Measurements from ENCODE around the gene CPXM1.
"Not testable (repeated sequence)": the region's sequence is repeated elsewhere in the genome, so short reads cannot be mapped to it uniquely, and the experiment has no call there.

CPXM1 gene

DNA sequence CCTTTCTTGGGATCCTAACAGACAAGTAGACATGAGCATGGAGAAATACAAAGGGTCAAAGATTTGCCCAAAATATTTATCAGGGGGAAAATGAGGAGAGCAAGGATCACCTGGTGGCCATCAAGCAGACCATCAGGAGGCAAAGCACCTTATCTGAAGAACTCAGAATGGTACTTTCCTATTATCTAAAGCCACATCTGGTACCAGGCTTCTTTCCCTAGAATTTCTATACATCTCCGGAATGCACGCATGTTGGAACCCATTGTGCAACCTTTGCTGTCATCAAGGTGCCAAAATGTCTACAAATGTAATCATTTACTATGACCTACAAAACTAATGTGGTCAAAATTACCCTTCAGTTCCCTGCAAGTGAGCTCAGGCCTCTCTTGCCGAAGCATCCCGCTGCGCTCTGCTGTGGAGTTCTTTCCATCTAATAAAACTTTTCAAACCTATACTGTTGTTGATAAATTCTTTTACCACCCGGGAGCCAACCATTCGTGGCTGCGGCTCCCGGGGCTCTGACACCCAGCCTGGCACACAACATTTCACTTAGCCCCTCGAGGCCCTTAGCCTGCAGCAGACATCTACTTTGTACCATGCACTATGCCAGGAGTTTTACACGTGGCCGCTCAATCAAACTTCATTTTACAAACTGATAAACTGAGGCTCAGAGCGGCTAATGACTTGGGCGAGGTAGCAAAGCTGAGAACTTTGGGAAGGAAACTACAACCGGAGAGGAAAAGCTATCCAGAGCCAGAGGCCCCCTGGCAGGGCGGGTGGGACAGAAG is 3.8 kb upstream of the CPXM1 start:
- no peak for DNase-seq (ENCODE audit: low read depth in 2 of 2, low spot score in 1 of 2)

DNA sequence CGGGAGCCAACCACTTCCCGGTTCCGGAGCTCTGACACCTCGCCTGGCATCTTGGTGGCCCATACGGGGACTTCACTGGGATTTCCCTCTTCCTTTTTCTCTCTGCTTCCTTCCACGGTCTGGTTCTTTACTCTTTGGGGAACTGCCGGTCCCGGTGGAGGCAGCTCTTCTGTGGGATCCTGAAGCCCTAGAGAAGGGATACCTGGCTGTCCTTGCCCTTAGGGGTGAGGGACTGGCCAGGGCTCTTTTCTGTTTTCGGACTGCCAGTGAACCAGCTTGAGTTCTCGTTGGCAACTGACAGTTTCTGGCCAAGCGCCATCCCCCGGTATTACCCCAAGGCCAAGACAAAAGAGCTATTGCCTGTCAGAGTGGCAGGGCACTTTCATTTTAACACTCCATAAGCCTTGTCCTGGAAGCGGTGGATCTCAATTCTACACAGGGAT is 880 bp upstream of the CPXM1 start:
- no peak for DNase-seq (ENCODE audit: low read depth in 2 of 2, low spot score in 1 of 2)

DNA sequence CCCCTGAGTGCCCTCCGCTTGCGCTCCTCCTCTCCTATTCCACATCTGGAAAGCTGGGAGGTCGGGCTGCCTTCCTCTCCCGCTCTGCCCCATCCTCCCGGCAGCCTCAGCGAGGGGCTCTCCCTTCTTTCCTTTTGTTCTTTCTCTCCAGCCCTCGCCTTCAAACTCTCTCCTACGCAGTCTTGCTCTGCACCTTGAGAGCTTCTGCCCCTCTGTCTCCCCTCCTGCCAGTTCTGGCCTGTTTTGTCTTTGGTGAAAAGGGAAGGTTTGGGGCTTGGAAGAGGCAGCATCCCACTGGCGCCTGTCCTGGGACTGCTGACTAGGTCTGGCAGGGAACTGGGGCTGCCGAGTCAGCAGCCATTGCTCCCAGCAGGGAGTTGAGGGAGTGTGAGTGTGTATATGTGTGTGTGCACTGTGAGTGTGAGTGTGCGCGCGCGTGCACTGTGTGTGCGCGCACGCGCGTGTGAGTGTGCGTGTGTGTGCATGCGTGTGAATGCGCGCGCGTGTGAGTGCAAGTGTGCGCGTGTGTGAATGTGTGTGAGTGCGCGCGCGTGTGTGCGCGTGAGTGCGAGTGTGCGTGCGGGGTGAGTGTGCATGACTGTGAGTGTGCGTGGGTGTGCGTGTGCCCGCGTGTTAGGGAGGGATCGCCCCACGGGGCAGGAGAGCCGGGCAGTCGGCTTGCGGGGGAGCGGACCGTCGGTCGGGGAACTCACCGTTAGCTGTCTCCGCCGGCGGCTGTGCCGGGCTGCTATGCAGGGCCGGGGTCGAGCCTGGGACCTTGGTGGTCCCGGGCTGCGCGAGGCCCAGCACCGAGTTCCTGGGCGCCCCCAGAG is 523 bp downstream of the CPXM1 start:
- no peak for DNase-seq (ENCODE audit: low read depth in 2 of 2, low spot score in 1 of 2)

DNA sequence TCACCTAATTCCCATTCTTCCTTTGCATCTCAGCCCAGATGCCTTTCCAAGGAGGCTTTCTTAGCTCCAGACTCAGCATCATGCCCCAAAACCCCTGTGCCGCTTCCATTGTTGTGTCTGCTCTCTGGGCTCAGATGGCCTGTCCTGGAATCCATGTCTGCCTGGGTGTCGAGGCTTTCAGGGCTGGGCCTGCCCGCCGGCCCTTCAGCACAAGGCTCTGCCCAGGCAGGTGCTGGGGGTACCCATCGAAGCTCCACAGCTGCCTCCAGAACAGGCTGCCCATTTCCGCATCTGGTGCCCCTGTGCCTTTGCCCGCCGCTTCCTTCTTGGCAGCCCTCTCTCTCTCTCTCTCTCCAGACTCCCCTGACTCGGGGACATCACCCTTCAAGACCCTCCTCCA is 1.2 kb downstream of the CPXM1 start:
- DNase-seq (ENCODE audit: low read depth in 2 of 2, low spot score in 1 of 2), result no peak

DNA sequence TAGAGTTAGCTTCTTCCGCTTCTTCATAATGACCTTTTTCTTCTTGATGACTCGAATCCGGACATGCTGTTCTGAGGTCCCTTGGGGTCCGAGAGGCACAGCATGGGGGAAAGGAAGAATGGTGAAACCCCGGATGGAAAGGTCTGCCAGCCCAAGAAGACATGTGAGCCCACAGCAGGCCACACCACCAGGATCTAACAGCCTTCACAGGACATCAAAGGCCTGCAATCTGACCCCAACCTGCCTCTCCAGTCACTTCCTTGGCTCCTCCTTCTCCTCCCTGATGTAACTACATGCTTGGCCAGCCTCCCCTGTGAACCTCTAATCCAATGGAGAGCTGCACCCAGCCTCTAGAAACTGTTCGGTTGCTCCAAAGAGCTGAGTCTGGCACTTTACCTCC is 1.6 kb downstream of the CPXM1 start:
- DNase-seq (ENCODE audit: low read depth in 2 of 2, low spot score in 1 of 2), result no peak

DNA sequence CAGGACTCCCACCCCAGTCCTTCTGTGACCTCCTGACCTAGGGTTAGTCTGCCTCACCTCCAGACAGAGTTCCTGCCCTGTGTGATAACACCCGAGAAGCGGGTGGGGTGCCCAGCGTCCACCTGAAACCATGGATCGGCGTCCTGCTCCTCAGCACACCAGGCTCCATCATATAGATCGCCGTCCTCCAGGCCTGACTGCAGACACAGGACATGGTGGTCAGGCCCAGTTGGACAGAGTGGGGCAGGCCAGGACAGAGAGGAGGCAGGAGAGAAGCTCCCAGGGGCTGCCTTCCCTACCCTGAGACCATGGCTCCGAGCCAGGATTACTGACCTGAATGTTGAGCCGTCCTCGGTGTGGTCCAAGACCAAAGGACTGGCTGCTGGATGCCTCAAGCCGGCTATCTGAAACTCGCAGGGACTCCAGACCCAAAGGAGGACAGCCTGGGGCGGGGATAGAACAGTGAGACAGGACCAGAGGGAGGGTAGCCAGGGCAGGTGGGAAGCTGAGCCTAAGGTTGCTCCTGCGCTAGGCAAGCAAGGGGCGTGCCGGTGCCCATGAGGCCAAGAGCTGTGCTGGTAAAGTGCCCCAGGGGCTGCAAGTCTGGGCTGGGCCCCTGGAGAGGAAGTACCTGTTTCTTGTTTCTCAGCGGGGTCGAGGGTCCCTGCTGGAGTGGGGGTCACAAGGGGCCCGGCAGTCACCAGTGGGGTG is 2.2 kb downstream of the CPXM1 start:
- no peak for DNase-seq (ENCODE audit: low read depth in 2 of 2, low spot score in 1 of 2)

DNA sequence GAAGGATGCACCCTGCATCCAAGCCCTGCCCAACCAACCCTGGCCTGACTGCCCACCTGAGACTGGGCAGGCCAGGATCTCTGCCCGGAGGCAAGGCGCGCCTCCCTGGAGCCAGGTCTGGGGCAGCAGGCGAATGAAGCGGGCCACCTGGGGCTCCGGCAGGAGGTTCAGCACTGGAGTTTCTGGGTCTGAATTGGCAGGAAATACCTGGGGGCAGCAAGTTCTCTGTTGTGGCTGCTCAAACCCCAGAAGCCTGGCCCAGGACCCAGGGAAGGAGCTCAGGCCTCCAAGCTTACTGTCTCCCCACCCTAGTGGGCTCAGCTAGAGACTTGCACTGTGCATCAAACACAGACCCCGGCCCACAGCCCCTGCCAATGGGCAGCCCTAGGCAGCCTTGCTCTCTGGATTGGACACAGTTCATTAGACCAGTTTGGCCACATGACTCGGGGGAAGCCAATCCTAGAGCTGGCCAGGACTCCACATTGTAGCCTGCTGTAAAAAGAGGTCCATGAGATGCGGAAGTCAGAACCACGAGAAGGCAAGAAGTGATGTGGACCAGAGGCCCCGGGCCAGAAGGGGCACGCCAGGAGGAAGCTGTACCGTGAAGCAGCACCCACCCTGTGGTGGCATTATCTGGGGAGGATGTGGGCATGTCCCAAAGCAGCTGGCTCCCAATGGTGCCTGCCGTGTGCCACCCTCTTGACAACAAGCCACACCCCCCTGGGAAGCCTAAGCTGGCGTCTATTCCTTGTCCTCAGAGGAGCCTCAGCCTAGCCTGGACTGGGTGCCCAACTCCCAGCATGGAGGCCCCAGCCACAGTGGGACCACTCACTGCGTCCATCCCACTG is 3.1 kb downstream of the CPXM1 start:
- no peak for DNase-seq (ENCODE audit: low read depth in 2 of 2, low spot score in 1 of 2)

DNA sequence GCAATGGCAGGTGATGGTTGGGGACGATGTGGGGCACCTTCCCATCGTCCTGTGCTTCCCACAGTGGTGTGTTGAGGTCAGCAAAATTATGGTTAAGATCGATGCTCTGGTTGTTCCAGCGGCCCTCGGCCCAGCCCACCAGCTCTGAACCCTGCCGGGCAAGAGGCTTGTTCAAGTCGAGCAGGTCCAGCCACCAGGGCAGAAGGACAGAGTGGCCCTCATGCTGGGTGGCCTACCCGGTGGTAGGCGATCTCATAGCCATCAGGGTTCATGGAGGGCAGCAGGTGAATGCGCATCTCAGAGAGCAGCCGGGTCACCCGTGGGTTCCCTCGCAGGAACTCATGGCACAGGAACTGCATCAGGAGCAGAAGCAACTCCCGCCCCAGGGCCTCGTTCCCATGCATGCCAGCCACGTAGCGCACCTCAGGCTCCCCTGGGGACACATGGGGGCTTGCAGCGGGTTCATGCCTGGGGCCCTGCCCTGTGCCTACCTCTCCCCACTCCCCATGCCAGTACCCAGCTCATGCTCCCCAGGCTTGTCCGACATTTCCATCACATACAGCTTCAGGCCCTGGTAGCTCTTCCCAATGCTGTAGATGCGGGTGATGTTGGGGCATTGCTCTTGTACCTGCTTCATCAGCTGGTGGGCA is 4.3 kb downstream of the CPXM1 start:
- no peak for DNase-seq (ENCODE audit: low read depth in 2 of 2, low spot score in 1 of 2)

DNA sequence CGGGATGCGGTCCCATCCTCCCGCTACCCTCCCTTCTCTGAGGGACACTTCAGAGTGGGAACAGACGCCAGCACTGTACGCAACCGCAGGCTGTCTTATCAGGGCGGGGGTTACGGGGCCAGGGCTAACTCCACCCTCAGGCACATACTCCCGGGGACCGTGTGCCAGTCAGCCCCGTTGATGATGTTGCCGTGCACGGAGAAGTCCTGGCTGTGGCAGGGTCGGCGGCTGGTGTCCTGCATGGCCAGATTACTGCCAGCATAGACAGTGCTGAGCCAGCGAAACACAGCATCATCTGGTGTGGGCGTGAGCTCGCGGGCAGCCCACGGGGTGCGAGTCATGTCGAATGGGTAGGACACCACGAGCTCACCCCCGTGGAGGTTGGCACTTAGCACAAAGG is 5.0 kb downstream of the CPXM1 start:
- DNase-seq (ENCODE audit: low read depth in 2 of 2, low spot score in 1 of 2), result no peak

DNA sequence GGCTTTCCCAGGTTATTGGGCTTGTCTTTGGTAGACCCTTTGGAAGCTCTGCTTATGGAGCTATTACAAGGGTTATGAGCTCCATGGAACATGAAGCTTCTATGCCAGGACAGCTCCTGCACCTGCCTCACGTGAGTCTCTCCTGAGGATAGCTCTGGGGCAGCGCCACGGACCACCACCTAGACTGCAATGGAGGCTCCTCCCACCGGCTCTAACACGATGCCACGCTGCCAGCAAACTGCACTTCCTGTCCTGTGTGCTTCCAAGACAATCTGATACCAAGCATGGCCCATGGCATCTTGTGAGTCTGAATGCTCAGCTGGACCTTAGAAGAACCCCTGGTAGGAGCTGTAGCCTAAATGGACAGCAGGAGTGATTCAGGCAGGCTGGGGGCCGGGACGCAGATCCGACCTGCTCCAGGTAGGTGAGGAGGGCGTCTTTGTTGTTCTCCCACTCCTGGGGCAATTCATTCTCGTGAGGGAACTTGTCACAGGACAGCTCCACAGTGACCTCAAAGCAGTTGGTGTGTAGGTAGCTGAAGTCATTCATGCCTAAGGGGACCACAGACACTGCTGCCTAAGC is 5.5 kb downstream of the CPXM1 start:
- DNase-seq (ENCODE audit: low read depth in 2 of 2, low spot score in 1 of 2), result no peak

DNA sequence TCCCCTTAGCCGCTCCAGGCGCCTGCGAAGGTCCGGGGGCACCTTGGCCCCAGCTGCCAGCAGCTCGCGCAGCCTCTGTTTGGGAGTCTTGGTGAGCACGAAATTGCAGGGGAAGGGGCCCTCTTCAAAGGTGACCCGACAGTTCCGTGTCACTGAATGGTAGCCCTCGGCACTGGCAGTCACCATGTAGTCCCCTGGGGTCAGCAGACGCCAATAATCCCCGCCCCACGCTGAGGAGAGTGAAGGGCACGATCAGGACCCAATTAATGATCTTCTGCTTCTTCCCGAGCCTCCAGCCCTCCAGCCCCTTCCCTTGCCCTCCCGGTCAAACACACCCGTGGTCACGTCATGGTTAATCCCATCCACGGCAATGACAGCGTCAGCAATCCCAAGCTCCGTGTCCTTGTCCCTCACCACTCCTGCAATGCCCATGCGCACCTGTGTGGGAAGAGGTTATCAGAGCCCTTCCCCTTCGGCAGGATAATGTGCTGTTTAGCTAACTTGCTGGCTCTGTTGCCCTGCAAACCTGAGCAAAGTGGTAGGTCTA is 6.2 kb downstream of the CPXM1 start:
- no peak for DNase-seq (ENCODE audit: low read depth in 2 of 2, low spot score in 1 of 2)

DNA sequence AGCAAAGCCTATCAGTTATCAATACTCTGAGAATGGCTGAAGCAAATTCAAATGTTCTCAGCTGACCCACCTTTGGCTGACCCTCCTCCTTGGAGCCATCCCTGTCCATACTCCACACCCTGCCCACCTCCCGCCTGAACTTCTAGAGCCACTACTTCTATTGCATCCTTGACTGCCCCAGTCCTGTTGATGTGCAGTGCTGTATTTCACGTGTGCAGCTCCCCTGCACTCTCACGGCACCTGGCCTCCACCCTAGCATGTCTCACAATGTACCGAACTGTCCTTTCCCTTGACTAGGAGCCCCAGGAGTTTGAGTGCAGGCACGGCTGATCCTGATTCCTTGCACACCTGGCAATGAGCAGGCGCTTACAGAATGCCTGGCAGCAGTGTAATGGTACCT is 7.0 kb downstream of the CPXM1 start:
- no peak for DNase-seq (ENCODE audit: low read depth in 2 of 2, low spot score in 1 of 2)

DNA sequence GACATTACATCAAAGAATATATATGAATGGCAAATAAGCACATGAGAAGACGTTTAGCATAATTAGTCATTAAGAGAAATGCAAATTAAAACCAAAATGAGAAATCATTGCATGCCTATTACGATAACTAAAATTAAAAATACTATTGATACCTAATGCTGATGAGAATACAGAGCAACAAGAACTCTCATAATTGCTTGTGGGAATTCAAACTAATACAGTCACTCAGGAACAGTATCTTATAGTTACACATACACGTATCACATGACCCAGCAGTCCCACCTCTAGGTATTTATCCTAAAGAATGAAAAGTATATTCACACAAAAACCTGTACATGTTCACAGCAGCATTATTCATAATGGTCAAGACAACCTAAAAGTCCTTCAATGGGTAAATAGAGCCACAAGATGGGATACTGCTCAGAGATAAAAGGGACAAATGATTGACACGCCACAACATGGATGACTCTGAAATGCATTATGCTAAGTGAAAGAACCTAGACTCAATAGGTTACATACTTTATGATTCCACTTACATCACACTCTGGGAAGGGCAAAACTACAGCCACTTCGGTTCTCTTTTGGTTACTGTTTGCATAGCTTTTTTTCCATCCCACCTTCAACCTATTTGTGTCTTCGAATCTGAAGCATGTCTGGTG is 16.4 kb downstream of the CPXM1 start:
- DNase-seq (ENCODE audit: low read depth in 2 of 2, low spot score in 1 of 2), result no peak

DNA sequence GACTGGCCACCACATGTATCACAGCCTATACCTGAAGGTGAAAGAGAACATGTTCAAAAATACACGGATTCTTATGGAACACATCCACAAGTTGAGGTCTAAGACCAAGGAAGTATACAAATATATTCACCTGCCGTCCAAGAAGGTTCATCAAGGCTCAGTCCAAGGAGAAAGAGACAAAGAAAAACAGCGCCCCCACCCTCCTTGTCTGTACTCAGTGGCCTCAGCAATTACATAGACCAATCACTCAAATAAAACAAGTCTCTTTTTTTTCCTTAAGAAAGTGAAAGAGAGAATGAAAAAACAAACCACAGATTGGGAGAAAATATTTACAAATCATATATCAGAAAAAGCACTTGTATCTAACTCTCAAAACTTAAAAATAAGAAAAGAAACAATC is 19.5 kb downstream of the CPXM1 start:
- no peak for DNase-seq (ENCODE audit: low read depth in 2 of 2, low spot score in 1 of 2)

DNA sequence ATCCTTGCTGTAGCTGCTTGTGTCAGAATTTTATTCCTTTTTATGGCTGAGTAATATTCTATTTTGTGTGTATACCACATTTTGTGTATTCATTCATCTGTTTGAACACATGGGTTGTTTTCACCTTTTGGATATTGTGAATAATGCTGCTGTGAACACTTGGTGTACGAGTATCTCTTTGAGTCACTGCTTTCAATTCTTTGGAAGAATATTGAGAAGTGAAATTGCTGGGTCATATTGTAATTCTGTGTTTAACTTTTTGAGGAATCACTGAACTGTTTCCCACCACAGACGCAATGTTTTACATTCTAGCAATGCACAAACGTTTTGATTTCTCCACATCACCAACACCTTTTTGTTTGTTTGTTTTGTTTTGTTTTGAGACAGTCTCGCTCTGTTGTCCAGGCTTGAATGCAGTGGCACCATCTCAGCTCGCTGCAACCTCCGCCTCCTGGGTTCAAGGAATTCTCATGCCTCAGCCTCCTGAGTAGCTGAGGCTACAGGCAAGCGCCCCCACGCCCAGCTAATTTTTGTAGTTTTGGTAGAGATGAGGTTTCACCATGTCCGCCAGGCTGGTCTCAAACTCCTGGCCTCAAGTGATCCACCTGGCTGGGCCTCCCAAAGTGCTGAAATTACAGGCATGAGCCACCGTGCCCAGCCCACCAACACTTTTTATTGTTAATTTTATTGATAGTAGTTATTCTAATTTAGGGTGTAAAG is 21.7 kb downstream of the CPXM1 start:
- no peak for DNase-seq (ENCODE audit: low read depth in 2 of 2, low spot score in 1 of 2)

DNA sequence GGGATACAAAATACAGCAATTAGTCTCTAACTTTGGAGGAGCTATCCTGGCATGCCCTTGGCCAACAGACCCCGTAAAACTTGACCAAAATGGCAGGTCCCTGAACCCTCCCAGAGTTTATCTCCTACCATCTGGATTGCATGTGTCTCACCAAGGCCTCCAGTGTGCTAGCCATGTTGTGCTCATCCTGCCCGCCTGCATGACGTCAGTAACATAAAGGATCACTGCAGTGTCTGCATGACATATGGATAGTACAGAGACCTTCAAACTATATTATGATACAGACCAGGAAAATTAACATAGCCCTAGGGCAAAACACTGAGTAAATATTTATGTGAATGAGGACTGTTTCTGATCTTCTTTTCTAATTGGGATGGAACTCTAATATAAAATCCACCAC is 25.3 kb downstream of the CPXM1 start:
- no peak for DNase-seq (ENCODE audit: low read depth in 2 of 2, low spot score in 1 of 2)

DNA sequence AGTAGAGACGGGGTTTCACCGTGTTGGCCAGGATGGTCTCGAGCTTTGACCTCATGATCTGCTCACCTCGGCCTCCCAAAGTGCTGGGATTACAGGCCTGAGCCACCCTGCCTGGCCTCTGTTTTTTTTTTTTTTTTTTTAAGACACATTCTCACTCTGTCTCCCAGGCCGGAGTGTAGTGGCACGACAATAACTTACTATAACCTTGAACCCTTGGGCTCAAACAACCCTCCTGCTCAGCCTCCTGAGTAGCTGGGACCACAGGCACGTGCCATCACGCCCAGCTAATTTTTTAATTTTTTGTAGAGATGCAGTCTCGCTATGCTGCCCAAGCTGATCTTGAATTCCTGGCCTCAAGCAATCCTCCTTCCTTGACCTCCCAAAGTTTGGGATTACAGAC is 26.6 kb downstream of the CPXM1 start:
- DNase-seq (ENCODE audit: low read depth in 2 of 2, low spot score in 1 of 2), result no peak

DNA sequence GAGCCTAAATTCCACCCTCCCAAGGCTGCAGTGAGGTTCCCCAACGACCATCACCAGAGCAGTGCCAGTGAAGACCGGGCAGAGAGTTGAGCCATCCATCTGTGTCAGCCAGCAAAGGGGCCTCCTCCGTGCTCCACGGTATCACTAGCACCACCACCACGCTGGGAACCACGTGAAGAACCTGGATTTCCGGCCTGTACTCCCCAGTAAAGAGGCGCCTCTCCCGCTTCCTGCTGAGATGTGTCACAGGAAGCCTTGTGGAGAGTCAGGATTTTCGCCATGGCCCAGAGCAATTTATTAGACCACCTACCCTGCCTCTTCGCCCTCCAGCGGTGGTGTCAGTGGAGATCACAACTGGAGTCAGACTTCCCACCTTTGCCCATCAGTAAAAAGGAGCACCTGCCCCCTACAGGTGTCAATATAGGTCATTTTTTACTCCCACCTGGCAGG is 28.8 kb downstream of the CPXM1 start:
- DNase-seq (ENCODE audit: low read depth in 2 of 2, low spot score in 1 of 2), result no peak

DNA sequence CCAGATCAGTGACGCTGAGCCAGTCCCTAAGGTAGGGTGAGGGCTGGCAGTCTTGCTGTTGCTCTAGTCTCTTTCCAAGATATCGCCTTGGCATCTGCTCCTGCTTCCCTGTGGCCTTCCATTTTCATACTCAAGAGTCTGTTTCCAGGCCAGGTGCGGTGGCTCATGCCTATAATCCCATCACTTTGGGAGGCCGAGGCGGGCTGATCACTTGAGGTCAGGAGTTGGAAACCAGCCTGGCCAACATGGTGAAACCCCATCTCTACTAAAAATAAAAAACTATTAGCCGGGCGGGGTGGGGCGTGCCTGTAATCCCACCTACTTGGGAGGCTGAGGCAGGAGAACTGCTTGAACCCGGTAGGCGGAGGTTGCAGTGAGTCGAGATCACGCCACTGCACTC is 30.3 kb downstream of the CPXM1 start:
- DNase-seq (ENCODE audit: low read depth in 2 of 2, low spot score in 1 of 2), result not testable (repeated sequence)
